SU-DHL-6 (cell line): ENCODE results near the gene STK40.

Experiments
- EZH2phosphoT487 ChIP-seq: fragments of 200-600 bp; sonication (generic), shearing (Covaris generic); conservative IDR thresholded peaks from 2 replicates; pipeline ENCODE4 v1.6.1; 2018; ENCODE audit warnings: mild to moderate bottlenecking, antibody characterized with exemption, low read length, moderate library complexity, mixed read lengths
- TF ChIP-seq, protein P1 (sequence below): fragments of 200-600 bp; sonication (generic); IDR thresholded peaks from one replicate; pipeline ENCODE4 v1.5.1; 2017; ENCODE audit warnings: antibody characterized with exemption, mild to moderate bottlenecking, low read length, moderate library complexity; ENCODE audit not compliant: insufficient read depth, poor library complexity, severe bottlenecking

DNA sequence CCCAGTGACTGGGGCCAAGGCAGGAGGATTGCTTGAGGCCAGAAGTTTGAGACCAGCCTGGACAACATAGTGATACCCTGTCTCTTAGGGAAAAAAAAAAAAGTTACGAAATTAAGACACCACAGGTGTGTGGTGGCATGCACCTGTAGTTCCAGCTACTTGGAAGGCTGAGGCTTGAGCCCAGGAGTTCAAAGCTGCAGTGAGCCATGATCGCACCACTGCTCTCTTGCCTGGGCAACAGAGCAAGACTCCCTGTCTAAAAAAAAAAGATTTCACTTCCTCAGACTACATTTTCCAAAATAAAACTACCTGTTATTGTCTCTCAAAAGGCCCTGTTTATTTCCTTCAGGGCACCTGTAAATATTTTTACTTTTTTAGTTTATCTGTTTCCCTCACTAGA is 4.7 kb upstream of the STK40 start:
- TF ChIP-seq, protein P1, sequence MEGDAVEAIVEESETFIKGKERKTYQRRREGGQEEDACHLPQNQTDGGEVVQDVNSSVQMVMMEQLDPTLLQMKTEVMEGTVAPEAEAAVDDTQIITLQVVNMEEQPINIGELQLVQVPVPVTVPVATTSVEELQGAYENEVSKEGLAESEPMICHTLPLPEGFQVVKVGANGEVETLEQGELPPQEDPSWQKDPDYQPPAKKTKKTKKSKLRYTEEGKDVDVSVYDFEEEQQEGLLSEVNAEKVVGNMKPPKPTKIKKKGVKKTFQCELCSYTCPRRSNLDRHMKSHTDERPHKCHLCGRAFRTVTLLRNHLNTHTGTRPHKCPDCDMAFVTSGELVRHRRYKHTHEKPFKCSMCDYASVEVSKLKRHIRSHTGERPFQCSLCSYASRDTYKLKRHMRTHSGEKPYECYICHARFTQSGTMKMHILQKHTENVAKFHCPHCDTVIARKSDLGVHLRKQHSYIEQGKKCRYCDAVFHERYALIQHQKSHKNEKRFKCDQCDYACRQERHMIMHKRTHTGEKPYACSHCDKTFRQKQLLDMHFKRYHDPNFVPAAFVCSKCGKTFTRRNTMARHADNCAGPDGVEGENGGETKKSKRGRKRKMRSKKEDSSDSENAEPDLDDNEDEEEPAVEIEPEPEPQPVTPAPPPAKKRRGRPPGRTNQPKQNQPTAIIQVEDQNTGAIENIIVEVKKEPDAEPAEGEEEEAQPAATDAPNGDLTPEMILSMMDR, result no peak
- TF ChIP-seq EZH2phosphoT487, result no peak
